Caki2 (cell line): Measurements from ENCODE around the gene APP. TPM values are rescaled to one million over a fixed set of nuclear protein-coding genes. Genes with fewer than 3 reads are reported as not detected.
"Not testable (repeated sequence)": the region's sequence is repeated elsewhere in the genome, so short reads cannot be mapped to it uniquely, and the experiment has no call there.

ENCODE experiments used
- DNase-seq: peaks from one replicate; pipeline ENCODE4 v3.0.0-alpha.2; 2015; ENCODE audit warnings: low read depth
- in situ Hi-C: cut with HindIII; loops from 2 replicates; pipeline ENCODE4 v1.10.0; 2016; ENCODE audit warnings: low sequenced_read_pairs, low pct_unique_long_range_greater_than_20kb, mixed read lengths
- total RNA-seq: library from RNA; depleted of rRNA; stranded (reverse); fragments of >200 nt; shearing (Covaris generic); gene quantifications from 2 replicates; pipeline ENCODE4 v1.2.3, GENCODE V29; 2014; ENCODE audit warnings: low replicate concordance

APP gene
- total RNA-seq, 1 experiment from 2014 or later, result 842 TPM

- in situ Hi-C loops, result no loop called here
- DNase-seq, result no peak
These were observed 150.1 kb downstream of the APP start for GRCh38 chr21:26020510-26020909.

- no peak for DNase-seq
- in situ Hi-C loops, result no loop called here
These were observed 150.5 kb downstream of the APP start for GRCh38 chr21:26020081-26020480.

GRCh38 chr21:26019236-26019635 lies 151.3 kb downstream of the APP start:
- in situ Hi-C loops, result no loop called here
- DNase-seq, result no peak

GRCh38 chr21:26013970-26014369 lies 156.6 kb downstream of the APP start:
- in situ Hi-C loops, result no loop called here
- no peak for DNase-seq

- in situ Hi-C loops, DNase-seq: not testable (repeated sequence)
These were observed 158.1 kb downstream of the APP start for GRCh38 chr21:26012482-26012881.

- no peak for DNase-seq
- in situ Hi-C loops, result no loop called here
These were observed 159.2 kb downstream of the APP start for GRCh38 chr21:26011292-26011940.

- no peak for DNase-seq
- in situ Hi-C loops, result no loop called here
These were observed 162.5 kb downstream of the APP start for GRCh38 chr21:26007951-26008498.

GRCh38 chr21:26005464-26005863 lies 165.1 kb downstream of the APP start:
- DNase-seq, result no peak
- in situ Hi-C loops, result no loop called here

GRCh38 chr21:26003404-26003803 lies 167.2 kb downstream of the APP start:
- in situ Hi-C loops, result no loop called here
- no peak for DNase-seq

- no peak for DNase-seq
- in situ Hi-C loops, result no loop called here
These were observed 169.2 kb downstream of the APP start for GRCh38 chr21:26001356-26001755.

- DNase-seq, result no peak
- in situ Hi-C loops, result no loop called here
These were observed 170.5 kb downstream of the APP start for GRCh38 chr21:25999921-26000582.

GRCh38 chr21:25997788-25998611 lies 172.6 kb downstream of the APP start:
- no peak for DNase-seq
- in situ Hi-C loops, result no loop called here

GRCh38 chr21:25995278-25995677 lies 175.3 kb downstream of the APP start:
- in situ Hi-C loops, result no loop called here
- no peak for DNase-seq

GRCh38 chr21:25994758-25995163 lies 175.8 kb downstream of the APP start:
- in situ Hi-C loops, result no loop called here

GRCh38 chr21:25988738-25989137 lies 181.8 kb downstream of the APP start:
- in situ Hi-C loops, result no loop called here
- no peak for DNase-seq

More at GRCh38 chr21:25994758-25995163, 175.8 kb downstream of the APP start:
- no peak for DNase-seq

GRCh38 chr21:25987531-25987930 lies 183.0 kb downstream of the APP start:
- DNase-seq, result no peak
- in situ Hi-C loops, result no loop called here

- in situ Hi-C loops, result no loop called here
- DNase-seq, result no peak
These were observed 183.6 kb downstream of the APP start for GRCh38 chr21:25986928-25987327.

GRCh38 chr21:25985990-25986389 lies 184.6 kb downstream of the APP start:
- DNase-seq, result no peak
- in situ Hi-C loops, result no loop called here

GRCh38 chr21:25984538-25984937 lies 186.0 kb downstream of the APP start:
- in situ Hi-C loops, result no loop called here
- no peak for DNase-seq
